RPMI8226 (cell line): ENCODE results near the gene STRA8.

Source experiments
- DNase-seq: peaks from one replicate; pipeline ENCODE4 v3.0.0-alpha.2; 2015

The STRA8 gene

GRCh38 chr7:135233570-135233969 lies at the start of gene STRA8:
Gene STRA8, plus strand, starts transcription at chr7:135233838. Its CDS starts 6,687 bp downstream, at chr7:135240525.
- DNase-seq: no peak

- DNase-seq: no peak
Measured at GRCh38 chr7:135184254-135184841, 49.3 kb upstream of the STRA8 start.

- no peak for DNase-seq
Measured at GRCh38 chr7:135185471-135186260, 48.0 kb upstream of the STRA8 start.

- no peak for DNase-seq
Measured at GRCh38 chr7:135186261-135186540, 47.4 kb upstream of the STRA8 start.

GRCh38 chr7:135186841-135187253 lies 46.8 kb upstream of the STRA8 start:
- DNase-seq: no peak

- DNase-seq: no peak
Measured at GRCh38 chr7:135188298-135188984, 45.2 kb upstream of the STRA8 start.

GRCh38 chr7:135189221-135189662 lies 44.4 kb upstream of the STRA8 start:
- DNase-seq: no peak

GRCh38 chr7:135189961-135190360 lies 43.7 kb upstream of the STRA8 start:
- no peak for DNase-seq

GRCh38 chr7:135190703-135191102 lies 42.9 kb upstream of the STRA8 start:
- no peak for DNase-seq

- no peak for DNase-seq
Measured at GRCh38 chr7:135192914-135193536, 40.6 kb upstream of the STRA8 start.

- no peak for DNase-seq
Measured at GRCh38 chr7:135193615-135194081, 40.0 kb upstream of the STRA8 start.

GRCh38 chr7:135194494-135195095 lies 39.0 kb upstream of the STRA8 start:
- no peak for DNase-seq

- DNase-seq: no peak
Measured at GRCh38 chr7:135195156-135195555, 38.5 kb upstream of the STRA8 start.

GRCh38 chr7:135195968-135196629 lies 37.5 kb upstream of the STRA8 start:
- no peak for DNase-seq

GRCh38 chr7:135197343-135197742 lies 36.3 kb upstream of the STRA8 start:
- no peak for DNase-seq

GRCh38 chr7:135197906-135198655 lies 35.6 kb upstream of the STRA8 start:
- DNase-seq: no peak

GRCh38 chr7:135199439-135199838 lies 34.2 kb upstream of the STRA8 start:
- no peak for DNase-seq

GRCh38 chr7:135200821-135201331 lies 32.8 kb upstream of the STRA8 start:
- DNase-seq: no peak

- DNase-seq: no peak
Measured at GRCh38 chr7:135201350-135201749, 32.3 kb upstream of the STRA8 start.

- DNase-seq: no peak
Measured at GRCh38 chr7:135204341-135204749, 29.3 kb upstream of the STRA8 start.

- DNase-seq: no peak
Measured at GRCh38 chr7:135204876-135205275, 28.8 kb upstream of the STRA8 start.

GRCh38 chr7:135205850-135206249 lies 27.8 kb upstream of the STRA8 start:
- no peak for DNase-seq
